Measurements from ENCODE around the gene GLI3. TPM values are rescaled to one million over a fixed set of nuclear protein-coding genes. Genes with fewer than 3 reads are reported as not detected.

Gene GLI3
- total RNA-seq, 2 donors from 2014 or later, result 2.7 to 10.2 TPM

GRCh38 chr7:42212541-42213090 is 24.4 kb downstream of the GLI3 start:
- TF ChIP-seq CTCF (conservative IDR thresholded peaks at IDR 0.05), result no peak
- Histone ChIP-seq H3K27me3 (ENCODE audit: control insufficient read depth, insufficient read depth, low read length, poor library complexity, severe bottlenecking) (no peaks in the 10 kb centered on the region), H3K27ac (ENCODE audit: low read depth, low read length) (peak overlapping the region; percentile 78), H3K4me3 (ENCODE audit: low read length) (no peak overlapping the region), H3K9ac (ENCODE audit: extremely low read depth, low read length, poor library complexity, severe bottlenecking) (no peak overlapping the region), H3K9me3 (ENCODE audit: control insufficient read depth, low read length) (no peaks in the 10 kb centered on the region), H3K36me3 (ENCODE audit: control insufficient read depth, insufficient read depth, low read length) (no peaks in the 10 kb centered on the region), H3K4me1 (ENCODE audit: control insufficient read depth, insufficient read depth, low read length) (peaks cover 10% of the 10 kb centered on the region)
- Mint-ChIP-seq H3K9me3 (no peaks in the 10 kb centered on the region), H3K27ac (peak overlapping the region; percentile 49), H3K4me3 (no peak overlapping the region), H3K36me3 (ENCODE audit: low read depth) (no peaks in the 10 kb centered on the region), H3K4me1 (peaks cover 38% of the 10 kb centered on the region), H3K27me3 (ENCODE audit: insufficient read depth) (no peaks in the 10 kb centered on the region)
- WGBS, 2 experiments (ENCODE audit: insufficient coverage in 1 of 2, insufficient read length in 1 of 2), result 65 to 67% methylated on average over 1 to 7 of the region's 8 CpGs
- DNase-seq, result peak; percentile 65

GRCh38 chr7:42211938-42212337 is 25.1 kb downstream of the GLI3 start:
- peaks cover 10% of the 10 kb centered on the region for H3K4me1 ChIP-seq (ENCODE audit: control insufficient read depth, insufficient read depth, low read length)
- no peak for TF ChIP-seq CTCF (conservative IDR thresholded peaks at IDR 0.05)

GRCh38 chr7:42210779-42211178 is 26.2 kb downstream of the GLI3 start:
- no peak for TF ChIP-seq CTCF (conservative IDR thresholded peaks at IDR 0.05)
- H3K4me1 ChIP-seq (ENCODE audit: control insufficient read depth, insufficient read depth, low read length), result peaks cover 10% of the 10 kb centered on the region
- Mint-ChIP-seq H3K27me3 (ENCODE audit: insufficient read depth) (no peaks in the 10 kb centered on the region), H3K4me3 (no peak overlapping the region), H3K9me3 (no peaks in the 10 kb centered on the region), H3K27ac (peak overlapping the region; percentile 30), H3K4me1 (peaks cover 38% of the 10 kb centered on the region), H3K36me3 (ENCODE audit: low read depth) (no peaks in the 10 kb centered on the region)
- H3K27ac ChIP-seq (ENCODE audit: low read depth, low read length), result no peak overlapping the region
- no peak overlapping the region for H3K4me3 ChIP-seq (ENCODE audit: low read length)
- WGBS, 2 experiments (ENCODE audit: insufficient coverage in 1 of 2, insufficient read length in 1 of 2), result 79 to 91% methylated on average over 3 of the region's 3 CpGs
- H3K36me3 ChIP-seq (ENCODE audit: control insufficient read depth, insufficient read depth, low read length), result no peaks in the 10 kb centered on the region
- H3K9me3 ChIP-seq (ENCODE audit: control insufficient read depth, low read length), result no peaks in the 10 kb centered on the region
- no peak for DNase-seq
- no peak overlapping the region for H3K9ac ChIP-seq (ENCODE audit: extremely low read depth, low read length, poor library complexity, severe bottlenecking)
- H3K27me3 ChIP-seq (ENCODE audit: control insufficient read depth, insufficient read depth, low read length, poor library complexity, severe bottlenecking), result no peaks in the 10 kb centered on the region

More at GRCh38 chr7:42211938-42212337, 25.1 kb downstream of the GLI3 start:
- Histone ChIP-seq H3K27ac (ENCODE audit: low read depth, low read length) (no peak overlapping the region), H3K9ac (ENCODE audit: extremely low read depth, low read length, poor library complexity, severe bottlenecking) (no peak overlapping the region), H3K36me3 (ENCODE audit: control insufficient read depth, insufficient read depth, low read length) (no peaks in the 10 kb centered on the region), H3K4me3 (ENCODE audit: low read length) (no peak overlapping the region), H3K27me3 (ENCODE audit: control insufficient read depth, insufficient read depth, low read length, poor library complexity, severe bottlenecking) (no peaks in the 10 kb centered on the region), H3K9me3 (ENCODE audit: control insufficient read depth, low read length) (no peaks in the 10 kb centered on the region)
- no peak overlapping the region for H3K27ac Mint-ChIP-seq
- no peaks in the 10 kb centered on the region for H3K9me3 Mint-ChIP-seq
- whole genome bisulfite sequencing, 2 experiments (ENCODE audit: insufficient coverage in 1 of 2, insufficient read length in 1 of 2), result 94% methylated on average over 3 of the region's 3 CpGs; no CpG with 5 or more reads in 1 of the 2 experiments
- no peaks in the 10 kb centered on the region for H3K36me3 Mint-ChIP-seq (ENCODE audit: low read depth)
- H3K4me1 Mint-ChIP-seq, result peaks cover 38% of the 10 kb centered on the region
- H3K4me3 Mint-ChIP-seq, result no peak overlapping the region
- no peak for DNase-seq
- no peaks in the 10 kb centered on the region for H3K27me3 Mint-ChIP-seq (ENCODE audit: insufficient read depth)

Measured in endodermal cell (in vitro differentiated cells).